Right atrium auricular region (tissue), 2 donors: ENCODE results near the gene RASL11B. TPM values are rescaled to one million over a fixed set of nuclear protein-coding genes. Genes with fewer than 3 reads are reported as not detected.

ENCODE experiments used
- DNase-seq: peaks from one replicate; pipeline ENCODE4 v3.0.0-alpha.2; 2019; ENCODE audit warnings: low spot score
- H3K27ac ChIP-seq, 2 donors: fragments of 200-600 bp; sonication (generic); 1 replicate in 1 of 2; 2 replicates in 1 of 2; pipeline ENCODE4 v1.5.1; 2016 to 2019
- H3K27me3 ChIP-seq, 2 donors: fragments of 200-600 bp; sonication (generic); one replicate each; pipeline versions ENCODE4 v1.5.1 to v1.6.0; 2017 to 2019
- H3K36me3 ChIP-seq: fragments of 200-600 bp; sonication (generic); one replicate; pipeline ENCODE4 v1.5.1; 2016
- H3K4me1 ChIP-seq, 2 donors: fragments of 200-600 bp; sonication (generic); one replicate each; pipeline versions ENCODE4 v1.5.1 to v1.6.0; 2017 to 2019
- H3K4me3 ChIP-seq, 2 donors: fragments of 200-600 bp; sonication (generic); 1 replicate in 1 of 2; 2 replicates in 1 of 2; pipeline ENCODE4 v1.5.1; 2017 to 2019; ENCODE audit warnings: mild to moderate bottlenecking in 1 of 2, moderate library complexity in 1 of 2
- H3K9me3 ChIP-seq, 2 donors: fragments of 200-600 bp; sonication (generic); one replicate each; pipeline ENCODE4 v1.5.1; 2019
- CTCF ChIP-seq, 2 donors: fragments of 200-600 bp; sonication (generic); IDR thresholded peaks; one replicate each; pipeline ENCODE4 v1.5.1; 2019; ENCODE audit warnings: antibody characterized with exemption in 2 of 2
- total RNA-seq, 2 donors: library from RNA; depleted of rRNA; stranded (reverse); fragments of >200 nt; gene quantifications; one replicate each; pipeline ENCODE4 v1.1.0, GENCODE V29; 2016

RASL11B gene
- total RNA-seq, 2 donors from 2014 or later: 10.9 to 12.2 TPM

GRCh38 chr4:52846502-52846901 is 15.6 kb upstream of the RASL11B start:
- no peak for TF ChIP-seq CTCF (IDR thresholded peaks at IDR 0.05)
- Histone ChIP-seq H3K4me3 (no peak overlapping the region), H3K27ac (peak overlapping the region in 1 of 2 donors; percentile 23), H3K27me3 (no peaks in the 10 kb centered on the region), H3K4me1 (peaks cover 0 to 19% of the 10 kb centered on the region in 2 donors), H3K36me3 (no peaks in the 10 kb centered on the region), H3K9me3 (no peaks in the 10 kb centered on the region)
- no peak for DNase-seq

DNA sequence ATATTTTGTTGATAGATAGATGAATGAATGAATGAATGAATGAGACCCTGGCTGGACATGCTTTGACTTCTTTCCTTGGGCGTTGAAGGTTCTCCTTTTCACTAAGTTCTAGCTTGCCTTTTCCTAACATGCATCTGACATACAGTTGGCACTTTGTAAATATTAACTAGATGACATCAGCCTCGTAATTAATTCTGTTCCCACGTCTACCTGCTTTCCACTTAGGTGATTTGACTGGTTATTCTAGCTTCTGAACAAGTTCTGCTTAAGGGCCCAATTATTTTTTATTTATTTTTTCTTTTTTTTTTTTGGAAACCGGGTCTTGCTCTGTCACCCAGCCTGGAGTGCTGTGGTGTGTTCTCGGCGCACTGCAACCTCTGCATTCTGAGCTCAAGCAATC is 13.9 kb upstream of the RASL11B start:
- Histone ChIP-seq H3K27me3 (no peaks in the 10 kb centered on the region), H3K4me3 (no peak overlapping the region), H3K36me3 (no peaks in the 10 kb centered on the region), H3K27ac (no peak overlapping the region), H3K9me3 (no peaks in the 10 kb centered on the region), H3K4me1 (peaks cover 0 to 13% of the 10 kb centered on the region in 2 donors)
- no peak for DNase-seq
- TF ChIP-seq CTCF (IDR thresholded peaks at IDR 0.05): no peak

- no peak for DNase-seq
- Histone ChIP-seq H3K9me3 (no peaks in the 10 kb centered on the region), H3K36me3 (no peaks in the 10 kb centered on the region), H3K4me1 (peaks cover 0 to 19% of the 10 kb centered on the region in 2 donors), H3K4me3 (no peak overlapping the region), H3K27ac (no peak overlapping the region), H3K27me3 (no peaks in the 10 kb centered on the region)
- TF ChIP-seq CTCF (IDR thresholded peaks at IDR 0.05): no peak
Observed at GRCh38 chr4:52850406-52851124, 11.6 kb upstream of the RASL11B start.

DNA sequence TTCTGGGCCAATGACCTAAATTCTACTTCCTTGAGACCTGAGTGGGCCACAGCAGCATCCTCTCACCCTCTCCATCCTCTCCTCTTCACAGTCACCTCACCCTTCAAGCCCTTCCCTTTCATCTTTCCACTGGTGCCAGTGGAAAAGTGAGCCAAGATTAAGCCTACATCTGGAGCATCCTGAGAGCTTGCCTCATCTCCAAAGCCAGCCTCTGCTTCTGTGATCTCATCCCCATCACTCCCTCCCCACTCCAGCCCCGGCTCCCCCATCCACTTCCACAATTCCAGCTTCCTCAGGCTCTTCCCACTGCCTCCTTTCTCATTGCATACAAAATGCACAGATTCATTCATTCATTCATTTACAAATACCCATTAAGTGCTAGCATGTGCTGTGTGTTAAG is 10.1 kb upstream of the RASL11B start:
- no peaks in the 10 kb centered on the region for H3K36me3 ChIP-seq
- no peaks in the 10 kb centered on the region for H3K27me3 ChIP-seq
- no peak for TF ChIP-seq CTCF (IDR thresholded peaks at IDR 0.05)
- H3K9me3 ChIP-seq: no peaks in the 10 kb centered on the region
- no peak for DNase-seq
- peak overlapping the region; percentile 29 to 59 for H3K27ac ChIP-seq
- peaks cover 0 to 19% of the 10 kb centered on the region in 2 donors for H3K4me1 ChIP-seq
- no peak overlapping the region for H3K4me3 ChIP-seq

- Histone ChIP-seq H3K4me3 (no peak overlapping the region), H3K27me3 (no peaks in the 10 kb centered on the region), H3K4me1 (peaks cover 0 to 19% of the 10 kb centered on the region in 2 donors), H3K36me3 (no peaks in the 10 kb centered on the region), H3K9me3 (peaks cover 0 to under 1% of the 10 kb centered on the region in 2 donors), H3K27ac (peak overlapping the region; percentile 29 to 59)
- DNase-seq: no peak
- no peak for TF ChIP-seq CTCF (IDR thresholded peaks at IDR 0.05)
Observed at GRCh38 chr4:52852711-52853110, 9.4 kb upstream of the RASL11B start.

DNA sequence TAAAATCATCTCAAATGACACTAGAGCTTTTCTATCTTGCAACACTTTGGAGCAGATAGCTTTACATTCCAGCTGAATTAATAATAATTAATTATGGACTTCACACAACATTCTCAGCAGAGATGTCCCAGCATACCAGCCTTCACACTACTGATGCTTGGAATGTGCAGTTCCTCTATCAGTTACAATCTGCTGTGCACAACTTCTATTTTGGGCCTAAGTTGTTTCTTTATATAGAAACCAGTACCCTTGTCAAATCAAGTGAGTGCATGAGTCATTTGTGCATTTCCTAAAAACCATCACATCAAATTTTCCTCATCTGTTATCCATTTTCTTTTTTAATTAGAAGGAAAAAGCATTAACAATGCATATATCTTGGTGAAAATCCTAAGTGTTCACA is 8.8 kb upstream of the RASL11B start:
- Histone ChIP-seq H3K9me3 (peaks cover 0 to 7% of the 10 kb centered on the region in 2 donors), H3K4me3 (no peak overlapping the region), H3K27me3 (no peaks in the 10 kb centered on the region), H3K4me1 (peaks cover 0 to 19% of the 10 kb centered on the region in 2 donors), H3K36me3 (no peaks in the 10 kb centered on the region), H3K27ac (peak overlapping the region; percentile 42 to 59)
- TF ChIP-seq CTCF (IDR thresholded peaks at IDR 0.05): no peak
- no peak for DNase-seq
